SK-N-SH treated with all-trans-retinoic acid at 6 μM for 48 hours (cell line): ENCODE measurements around the gene PANX2.
A peak's percentile ranks its signal among the peaks of the same experiment; 100 is the strongest.

Experiments
- ATAC-seq: fragments of 200-7000 bp; cut with Tn5 transposase; 3 replicates; pipeline ENCODE4 v1.9.1; 2020; ENCODE audit warnings: mild to moderate bottlenecking, moderate library complexity
- BACH2 ChIP-seq: fragments of 250-450 bp; sonication (Bioruptor Pico); IDR thresholded peaks from 2 replicates; pipeline ENCODE4 v1.9.0; 2021; ENCODE audit warnings: mild to moderate bottlenecking, borderline replicate concordance
- CSDC2 ChIP-seq: fragments of 250-450 bp; sonication (Bioruptor Pico); IDR thresholded peaks from 2 replicates; pipeline ENCODE4 v1.5.0; 2020; ENCODE audit warnings: mild to moderate bottlenecking, moderate library complexity
- ESRRG ChIP-seq: fragments of 250-450 bp; sonication (Bioruptor Pico); IDR thresholded peaks from 2 replicates; pipeline ENCODE4 v1.6.1; 2021; ENCODE audit warnings: mild to moderate bottlenecking
- GLIS3 ChIP-seq: fragments of 250-450 bp; sonication (Bioruptor Pico); IDR thresholded peaks from 2 replicates; pipeline ENCODE4 v1.5.0; 2020; ENCODE audit warnings: mild to moderate bottlenecking, moderate library complexity
- OSR1 ChIP-seq: fragments of 250-450 bp; sonication (Bioruptor Pico); IDR thresholded peaks from 2 replicates; pipeline ENCODE4 v1.8.0; 2022; ENCODE audit warnings: moderate library complexity, mild to moderate bottlenecking, inconsistent platforms
- RARB ChIP-seq: fragments of 250-450 bp; sonication (Bioruptor Pico); IDR thresholded peaks from 2 replicates; pipeline ENCODE4 v1.8.0; 2021; ENCODE audit warnings: mild to moderate bottlenecking, moderate library complexity
- SNAI2 ChIP-seq: fragments of 250-450 bp; sonication (Bioruptor Pico); IDR thresholded peaks from 2 replicates; pipeline ENCODE4 v1.5.0; 2020; ENCODE audit warnings: mild to moderate bottlenecking, moderate library complexity
- TCF4 ChIP-seq: fragments of 250-450 bp; sonication (Bioruptor Pico); IDR thresholded peaks from 2 replicates; pipeline ENCODE4 v1.8.0; 2021; ENCODE audit warnings: mild to moderate bottlenecking, moderate library complexity, borderline replicate concordance
- TOX ChIP-seq: fragments of 250-450 bp; sonication (Bioruptor Pico); IDR thresholded peaks from 2 replicates; pipeline ENCODE4 v1.8.0; 2021; ENCODE audit warnings: mild to moderate bottlenecking, moderate library complexity, borderline replicate concordance
- ZFP3 ChIP-seq: fragments of 250-450 bp; sonication (Bioruptor Pico); IDR thresholded peaks from 2 replicates; pipeline ENCODE4 v1.5.0; 2020; ENCODE audit warnings: mild to moderate bottlenecking, moderate library complexity
- ZFP30 ChIP-seq: fragments of 450-650 bp; formaldehyde crosslinking; IDR thresholded peaks from 2 replicates; pipeline ENCODE4 v1.5.0; 2022; ENCODE audit warnings: mild to moderate bottlenecking, moderate library complexity
- ZNF565 ChIP-seq: fragments of 450-650 bp; formaldehyde crosslinking; conservative IDR thresholded peaks from 2 replicates; pipeline ENCODE4 v1.5.0; 2020; ENCODE audit warnings: low read depth, mild to moderate bottlenecking, moderate library complexity
- ZNF70 ChIP-seq: fragments of 450-650 bp; formaldehyde crosslinking; IDR thresholded peaks from 2 replicates; pipeline ENCODE4 v1.5.0; 2020; ENCODE audit warnings: mild to moderate bottlenecking, moderate library complexity
- ZNF8 ChIP-seq: fragments of 450-650 bp; formaldehyde crosslinking; IDR thresholded peaks from 2 replicates; pipeline ENCODE4 v1.5.0; 2020; ENCODE audit warnings: mild to moderate bottlenecking, moderate library complexity
- TF ChIP-seq, protein P1 (sequence below): fragments of 250-450 bp; sonication (Bioruptor Pico); IDR thresholded peaks from 2 replicates; pipeline ENCODE4 v1.5.1; 2021; ENCODE audit warnings: mild to moderate bottlenecking, moderate library complexity
- TF ChIP-seq, protein P2 (sequence below): fragments of 250-450 bp; sonication (Bioruptor Pico); IDR thresholded peaks from 2 replicates; pipeline ENCODE4 v1.8.0; 2020; ENCODE audit warnings: mild to moderate bottlenecking, moderate library complexity, borderline replicate concordance
- TF ChIP-seq, protein P3 (sequence below): fragments of 250-450 bp; sonication (Bioruptor Pico); IDR thresholded peaks from 2 replicates; pipeline ENCODE4 v1.5.0; 2020; ENCODE audit warnings: mild to moderate bottlenecking, moderate library complexity

PANX2 gene

DNA sequence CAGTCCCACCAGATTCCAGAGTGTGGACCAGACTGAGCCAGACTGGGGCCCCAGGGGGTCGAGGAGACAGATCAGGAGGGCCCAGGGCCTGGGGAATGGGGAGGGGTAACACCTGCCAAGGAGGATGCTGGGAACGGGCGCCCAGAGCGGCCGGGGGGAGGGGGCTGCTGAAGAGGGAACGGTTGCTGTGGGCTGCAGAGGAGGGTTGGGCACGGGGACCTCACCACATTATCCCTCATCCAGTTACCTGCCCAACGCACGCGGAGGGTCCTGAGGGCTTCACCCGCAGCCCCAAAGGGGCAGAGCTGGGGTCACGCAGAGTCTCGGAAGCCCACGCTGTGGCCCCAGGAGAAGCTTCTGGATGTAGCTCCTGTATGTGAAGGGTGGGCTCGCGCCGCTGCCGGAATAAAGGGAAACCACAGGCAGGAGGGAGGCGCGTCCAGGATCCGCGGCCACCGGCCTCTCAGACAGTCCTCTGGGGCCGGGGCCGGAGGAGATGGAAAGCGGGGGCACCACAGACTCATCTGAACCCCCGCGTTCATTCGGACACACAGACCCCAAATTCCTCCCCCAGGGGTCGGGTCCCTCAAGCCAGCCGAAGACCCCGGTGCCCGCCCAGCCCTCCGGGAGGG lies 29.4 kb downstream of the PANX2 start (continued):
- TF ChIP-seq TOX (CRISPR knock-in tag) (no peak), ZNF70 (CRISPR knock-in tag) (no peak), OSR1 (no peak)

DNA sequence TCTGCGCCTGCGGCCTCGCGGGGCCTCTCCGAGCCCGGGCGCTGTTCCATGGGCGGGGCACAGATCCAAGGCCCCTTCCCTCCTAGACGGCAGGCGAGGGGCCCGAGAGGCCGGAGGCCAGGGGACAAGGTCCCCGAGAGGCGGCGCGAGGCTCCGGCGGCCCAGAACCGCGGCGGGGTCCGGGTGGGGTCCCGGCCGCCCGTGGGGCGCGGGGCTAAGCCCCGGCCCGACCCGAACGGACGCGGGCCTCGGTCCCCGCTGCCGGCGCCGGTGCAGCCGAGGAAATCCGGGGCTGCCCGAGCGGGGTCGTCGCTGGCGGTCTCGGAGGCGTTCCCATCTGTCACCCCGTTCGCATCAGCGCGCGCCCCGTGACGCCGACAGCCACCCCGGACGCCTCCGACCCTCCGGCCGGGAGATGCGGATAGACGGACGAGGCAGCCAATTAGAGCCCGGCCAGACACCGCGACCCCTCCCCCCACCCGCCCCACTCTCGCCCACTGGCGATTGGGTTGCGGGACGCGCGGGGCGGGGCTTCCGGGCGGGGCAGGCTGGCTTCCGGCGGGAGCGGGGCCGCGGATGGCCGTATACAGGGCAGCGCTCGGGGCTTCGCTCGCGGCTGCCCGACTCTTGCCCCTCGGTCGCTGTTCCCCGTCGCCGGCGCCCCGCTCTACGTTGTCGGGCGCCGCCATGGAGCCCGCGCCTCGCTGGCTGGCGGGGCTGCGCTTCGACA lies 30.1 kb downstream of the PANX2 start, which contains the start of gene SELENOO:
Gene SELENOO (plus strand): TSS at position 551 of the 730 bp plus-strand sequence. CDS start 26 bp downstream, at position 577.
- ATAC-seq, result peak; percentile 86

DNA sequence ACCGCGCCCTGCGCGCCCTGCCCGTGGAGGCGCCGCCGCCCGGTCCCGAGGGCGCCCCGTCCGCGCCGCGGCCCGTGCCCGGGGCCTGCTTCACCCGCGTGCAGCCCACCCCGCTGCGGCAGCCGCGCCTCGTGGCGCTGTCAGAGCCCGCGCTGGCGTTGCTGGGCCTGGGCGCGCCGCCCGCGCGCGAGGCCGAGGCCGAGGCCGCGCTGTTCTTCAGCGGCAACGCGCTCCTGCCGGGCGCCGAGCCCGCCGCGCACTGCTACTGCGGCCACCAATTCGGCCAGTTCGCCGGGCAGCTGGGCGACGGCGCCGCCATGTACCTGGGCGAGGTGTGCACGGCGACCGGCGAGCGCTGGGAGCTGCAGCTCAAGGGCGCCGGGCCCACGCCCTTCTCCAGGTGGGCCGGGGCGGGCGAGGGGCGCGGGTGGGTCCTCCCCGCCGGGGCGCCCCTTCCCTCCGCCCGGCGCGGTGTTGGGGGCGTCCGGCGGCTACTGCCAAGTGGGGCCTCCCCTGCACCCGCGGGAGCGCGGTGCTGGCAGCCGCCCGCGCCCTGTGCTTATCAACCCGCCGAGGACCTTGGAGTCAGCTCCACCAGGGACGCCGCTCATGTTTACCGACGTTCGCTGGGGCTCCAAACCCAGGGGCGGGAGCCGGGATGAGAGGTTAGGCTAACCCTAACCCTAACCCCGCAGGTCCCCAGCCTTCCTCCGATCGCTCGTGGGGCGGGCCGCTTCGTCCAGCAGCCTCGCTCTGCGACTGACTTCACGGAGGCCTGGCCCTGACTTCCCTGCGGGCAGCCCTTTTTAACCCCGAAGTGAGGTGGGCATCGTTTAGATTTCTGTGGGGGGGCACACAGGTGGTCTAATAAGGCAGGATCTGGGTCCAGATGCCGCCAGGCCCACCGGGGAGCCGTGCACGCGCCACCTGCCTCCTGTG lies 30.9 kb downstream of the PANX2 start:
- ATAC-seq, result peak; percentile 4; the same call in 2 of the 3 replicates
- TF ChIP-seq ZFP3, result no peak
- TF ChIP-seq, all 23 proteins: peak for 0

More for the DNA sequence above, 30.1 kb downstream of the PANX2 start, which contains the start of gene SELENOO:
- no peak for TF ChIP-seq ZFP30 (CRISPR knock-in tag)
- TF ChIP-seq ZNF70 (CRISPR knock-in tag), result no peak
- no peak for TF ChIP-seq SNAI2 (CRISPR knock-in tag)
- TF ChIP-seq CSDC2 (CRISPR knock-in tag), result no peak
- no peak for TF ChIP-seq RARB
- TF ChIP-seq, protein P1, sequence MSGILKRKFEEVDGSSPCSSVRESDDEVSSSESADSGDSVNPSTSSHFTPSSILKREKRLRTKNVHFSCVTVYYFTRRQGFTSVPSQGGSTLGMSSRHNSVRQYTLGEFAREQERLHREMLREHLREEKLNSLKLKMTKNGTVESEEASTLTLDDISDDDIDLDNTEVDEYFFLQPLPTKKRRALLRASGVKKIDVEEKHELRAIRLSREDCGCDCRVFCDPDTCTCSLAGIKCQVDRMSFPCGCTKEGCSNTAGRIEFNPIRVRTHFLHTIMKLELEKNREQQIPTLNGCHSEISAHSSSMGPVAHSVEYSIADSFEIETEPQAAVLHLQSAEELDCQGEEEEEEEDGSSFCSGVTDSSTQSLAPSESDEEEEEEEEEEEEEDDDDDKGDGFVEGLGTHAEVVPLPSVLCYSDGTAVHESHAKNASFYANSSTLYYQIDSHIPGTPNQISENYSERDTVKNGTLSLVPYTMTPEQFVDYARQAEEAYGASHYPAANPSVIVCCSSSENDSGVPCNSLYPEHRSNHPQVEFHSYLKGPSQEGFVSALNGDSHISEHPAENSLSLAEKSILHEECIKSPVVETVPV (CRISPR knock-in tag), result no peak
- no peak for TF ChIP-seq BACH2
- TF ChIP-seq ZNF8 (CRISPR knock-in tag), result no peak
- TF ChIP-seq ZFP3, result no peak

DNA sequence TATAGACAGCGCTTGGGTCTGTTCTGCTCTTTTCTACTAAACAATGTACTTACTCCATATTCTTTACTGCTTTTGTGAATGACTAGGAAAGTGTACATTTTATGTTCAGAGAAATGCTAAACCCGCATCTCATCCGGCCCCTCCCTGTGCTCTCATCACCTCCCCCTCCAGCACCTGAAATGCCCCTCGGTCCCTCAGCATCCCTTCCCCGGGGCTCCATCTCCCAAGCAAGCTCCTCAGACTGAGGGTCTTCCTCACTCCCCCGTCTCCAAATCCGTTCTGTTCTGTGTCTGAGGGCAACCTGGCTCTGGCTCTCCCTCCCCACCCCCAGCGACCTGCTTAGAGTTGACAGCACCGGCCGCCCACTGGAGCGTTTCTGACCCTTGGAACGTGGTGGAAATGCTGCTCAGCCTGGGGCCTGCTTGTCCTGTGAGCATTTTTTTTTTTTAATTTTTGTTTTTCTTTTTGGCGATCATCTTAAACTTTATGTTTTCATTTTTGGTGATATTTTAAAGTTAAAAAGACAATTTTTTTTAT lies 31.7 kb downstream of the PANX2 start:
- TF ChIP-seq SNAI2 (CRISPR knock-in tag) (no peak), BACH2 (no peak), ESRRG (CRISPR knock-in tag) (no peak), TCF4 (CRISPR knock-in tag) (no peak)
- ATAC-seq, result no peak

DNA sequence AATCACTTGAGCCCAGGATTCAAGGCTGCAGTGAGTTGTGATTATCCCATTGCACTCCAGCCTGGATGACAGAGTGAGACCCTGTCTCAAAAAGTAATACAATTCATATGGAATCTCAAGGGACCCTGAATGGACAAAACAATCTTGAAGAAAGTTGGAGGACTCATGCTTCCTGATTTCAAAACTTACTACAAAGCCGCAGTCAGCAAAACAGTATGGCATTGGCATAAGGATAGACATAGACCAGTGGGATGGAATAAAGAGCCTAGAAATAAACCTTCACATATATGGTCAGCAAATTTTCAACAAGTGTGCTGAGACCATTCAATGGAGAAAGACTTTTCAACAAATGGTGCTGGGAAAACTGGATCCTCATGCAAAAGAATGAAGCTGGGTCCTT lies 32.8 kb downstream of the PANX2 start:
- TF ChIP-seq, protein P2, sequence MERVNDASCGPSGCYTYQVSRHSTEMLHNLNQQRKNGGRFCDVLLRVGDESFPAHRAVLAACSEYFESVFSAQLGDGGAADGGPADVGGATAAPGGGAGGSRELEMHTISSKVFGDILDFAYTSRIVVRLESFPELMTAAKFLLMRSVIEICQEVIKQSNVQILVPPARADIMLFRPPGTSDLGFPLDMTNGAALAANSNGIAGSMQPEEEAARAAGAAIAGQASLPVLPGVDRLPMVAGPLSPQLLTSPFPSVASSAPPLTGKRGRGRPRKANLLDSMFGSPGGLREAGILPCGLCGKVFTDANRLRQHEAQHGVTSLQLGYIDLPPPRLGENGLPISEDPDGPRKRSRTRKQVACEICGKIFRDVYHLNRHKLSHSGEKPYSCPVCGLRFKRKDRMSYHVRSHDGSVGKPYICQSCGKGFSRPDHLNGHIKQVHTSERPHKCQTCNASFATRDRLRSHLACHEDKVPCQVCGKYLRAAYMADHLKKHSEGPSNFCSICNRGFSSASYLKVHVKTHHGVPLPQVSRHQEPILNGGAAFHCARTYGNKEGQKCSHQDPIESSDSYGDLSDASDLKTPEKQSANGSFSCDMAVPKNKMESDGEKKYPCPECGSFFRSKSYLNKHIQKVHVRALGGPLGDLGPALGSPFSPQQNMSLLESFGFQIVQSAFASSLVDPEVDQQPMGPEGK (CRISPR knock-in tag), result no peak
- TF ChIP-seq GLIS3 (CRISPR knock-in tag) (no peak), CSDC2 (CRISPR knock-in tag) (no peak), ZNF565 (CRISPR knock-in tag) (no peak)
- TF ChIP-seq, protein P3, sequence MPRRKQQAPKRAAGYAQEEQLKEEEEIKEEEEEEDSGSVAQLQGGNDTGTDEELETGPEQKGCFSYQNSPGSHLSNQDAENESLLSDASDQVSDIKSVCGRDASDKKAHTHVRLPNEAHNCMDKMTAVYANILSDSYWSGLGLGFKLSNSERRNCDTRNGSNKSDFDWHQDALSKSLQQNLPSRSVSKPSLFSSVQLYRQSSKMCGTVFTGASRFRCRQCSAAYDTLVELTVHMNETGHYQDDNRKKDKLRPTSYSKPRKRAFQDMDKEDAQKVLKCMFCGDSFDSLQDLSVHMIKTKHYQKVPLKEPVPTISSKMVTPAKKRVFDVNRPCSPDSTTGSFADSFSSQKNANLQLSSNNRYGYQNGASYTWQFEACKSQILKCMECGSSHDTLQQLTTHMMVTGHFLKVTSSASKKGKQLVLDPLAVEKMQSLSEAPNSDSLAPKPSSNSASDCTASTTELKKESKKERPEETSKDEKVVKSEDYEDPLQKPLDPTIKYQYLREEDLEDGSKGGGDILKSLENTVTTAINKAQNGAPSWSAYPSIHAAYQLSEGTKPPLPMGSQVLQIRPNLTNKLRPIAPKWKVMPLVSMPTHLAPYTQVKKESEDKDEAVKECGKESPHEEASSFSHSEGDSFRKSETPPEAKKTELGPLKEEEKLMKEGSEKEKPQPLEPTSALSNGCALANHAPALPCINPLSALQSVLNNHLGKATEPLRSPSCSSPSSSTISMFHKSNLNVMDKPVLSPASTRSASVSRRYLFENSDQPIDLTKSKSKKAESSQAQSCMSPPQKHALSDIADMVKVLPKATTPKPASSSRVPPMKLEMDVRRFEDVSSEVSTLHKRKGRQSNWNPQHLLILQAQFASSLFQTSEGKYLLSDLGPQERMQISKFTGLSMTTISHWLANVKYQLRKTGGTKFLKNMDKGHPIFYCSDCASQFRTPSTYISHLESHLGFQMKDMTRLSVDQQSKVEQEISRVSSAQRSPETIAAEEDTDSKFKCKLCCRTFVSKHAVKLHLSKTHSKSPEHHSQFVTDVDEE (CRISPR knock-in tag), result no peak
- no peak for ATAC-seq
